Epidermal melanocyte (primary cell): ENCODE data around the gene FERMT3.
A peak's percentile ranks its signal among the peaks of the same experiment; 100 is the strongest.

Source experiments
- DNase-seq: peaks from one replicate; pipeline ENCODE4 v3.0.0; 2011; ENCODE audit warnings: low spot score; ENCODE audit not compliant: insufficient read length

FERMT3 gene

DNA sequence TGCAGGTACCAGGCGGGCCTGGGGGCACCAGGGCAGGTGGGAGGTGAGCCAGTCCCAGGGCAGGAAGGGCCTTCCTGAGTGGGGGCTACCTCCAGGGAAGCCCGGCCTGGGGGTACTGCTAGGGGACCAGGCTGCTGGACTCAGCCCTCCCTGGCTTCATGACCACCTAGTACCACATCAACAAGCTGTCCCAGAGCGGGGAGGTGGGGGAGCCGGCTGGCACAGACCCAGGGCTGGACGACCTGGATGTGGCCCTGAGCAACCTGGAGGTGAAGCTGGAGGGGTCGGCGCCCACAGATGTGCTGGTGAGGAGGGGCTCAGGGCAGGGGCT, 12.8 kb downstream of the FERMT3 start:
- DNase-seq: no peak

DNA sequence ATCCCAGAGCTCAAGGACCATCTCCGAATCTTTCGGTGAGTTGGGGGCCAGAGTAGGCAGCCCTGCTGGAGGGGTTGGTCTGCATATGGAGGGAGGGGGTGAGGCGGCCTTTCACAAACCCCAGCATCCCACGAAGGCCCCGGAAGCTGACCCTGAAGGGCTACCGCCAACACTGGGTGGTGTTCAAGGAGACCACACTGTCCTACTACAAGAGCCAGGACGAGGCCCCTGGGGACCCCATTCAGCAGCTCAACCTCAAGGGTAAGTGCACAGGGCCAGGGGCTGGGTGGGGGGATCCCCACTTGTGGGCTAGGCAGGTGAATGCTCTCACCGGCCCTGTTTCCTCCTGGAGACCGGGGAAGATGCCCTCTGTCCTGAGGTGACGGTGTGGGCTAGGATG, 13.2 kb downstream of the FERMT3 start:
- DNase-seq: no peak

DNA sequence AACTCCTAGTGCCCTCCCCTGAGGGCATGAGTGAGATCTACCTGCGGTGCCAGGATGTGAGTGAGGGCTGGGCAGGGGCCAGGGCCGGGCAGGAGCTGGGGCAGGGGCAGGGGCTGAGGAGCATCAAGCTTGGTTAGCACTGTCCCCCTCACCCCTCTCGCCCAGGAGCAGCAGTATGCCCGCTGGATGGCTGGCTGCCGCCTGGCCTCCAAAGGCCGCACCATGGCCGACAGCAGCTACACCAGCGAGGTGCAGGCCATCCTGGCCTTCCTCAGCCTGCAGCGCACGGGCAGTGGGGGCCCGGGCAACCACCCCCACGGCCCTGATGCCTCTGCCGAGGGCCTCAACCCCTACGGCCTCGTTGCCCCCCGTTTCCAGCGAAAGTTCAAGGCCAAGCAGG, 13.8 kb downstream of the FERMT3 start:
- DNase-seq: no peak

DNA sequence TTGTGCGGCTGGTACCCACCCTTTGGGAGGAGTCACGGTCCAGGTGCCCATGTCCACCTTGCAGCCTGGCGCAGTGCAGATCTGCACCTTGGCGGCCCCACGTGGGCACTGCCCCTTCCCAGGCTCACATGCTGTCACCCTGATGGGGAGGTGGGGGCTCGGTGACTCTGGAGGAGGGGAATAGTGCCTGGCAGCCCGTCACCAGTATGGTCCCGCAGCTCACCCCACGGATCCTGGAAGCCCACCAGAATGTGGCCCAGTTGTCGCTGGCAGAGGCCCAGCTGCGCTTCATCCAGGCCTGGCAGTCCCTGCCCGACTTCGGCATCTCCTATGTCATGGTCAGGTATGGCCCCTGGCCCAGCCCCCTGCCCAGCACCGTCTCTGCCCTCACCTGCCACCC, 14.3 kb downstream of the FERMT3 start:
- DNase-seq: no peak

DNA sequence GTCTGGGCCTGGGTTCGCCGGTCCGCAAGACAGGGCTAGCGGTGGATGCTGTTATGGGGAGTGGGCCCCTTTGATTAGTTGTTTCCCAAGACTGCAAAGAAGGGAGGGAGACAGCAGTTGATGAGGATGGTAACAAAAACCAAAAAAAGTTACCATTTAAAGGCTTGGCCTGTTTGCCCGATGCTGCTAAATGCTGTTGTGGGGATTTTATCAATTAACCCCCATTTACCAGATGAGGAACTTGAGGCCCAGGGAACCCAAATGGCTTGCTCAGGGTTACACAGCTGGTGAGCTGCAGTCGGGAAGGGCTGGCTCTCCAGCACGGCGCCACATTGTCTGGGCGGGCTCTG, 16.1 kb downstream of the FERMT3 start:
- no peak for DNase-seq

DNA sequence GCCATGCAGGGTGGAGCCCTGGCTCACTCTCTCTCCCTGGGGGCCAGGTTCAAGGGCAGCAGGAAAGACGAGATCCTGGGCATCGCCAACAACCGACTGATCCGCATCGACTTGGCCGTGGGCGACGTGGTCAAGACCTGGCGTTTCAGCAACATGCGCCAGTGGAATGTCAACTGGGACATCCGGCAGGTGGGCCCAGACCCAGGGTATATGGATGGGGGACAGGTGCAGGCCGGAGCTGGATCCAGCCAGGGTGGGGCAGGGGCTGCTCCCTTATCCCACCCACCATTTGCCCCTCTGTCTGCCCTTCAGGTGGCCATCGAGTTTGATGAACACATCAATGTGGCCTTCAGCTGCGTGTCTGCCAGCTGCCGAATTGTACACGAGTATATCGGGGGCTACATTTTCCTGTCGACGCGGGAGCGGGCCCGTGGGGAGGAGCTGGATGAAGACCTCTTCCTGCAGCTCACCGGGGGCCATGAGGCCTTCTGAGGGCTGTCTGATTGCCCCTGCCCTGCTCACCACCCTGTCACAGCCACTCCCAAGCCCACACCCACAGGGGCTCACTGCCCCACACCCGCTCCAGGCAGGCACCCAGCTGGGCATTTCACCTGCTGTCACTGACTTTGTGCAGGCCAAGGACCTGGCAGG, 16.6 kb downstream of the FERMT3 start:
- DNase-seq: no peak

DNA sequence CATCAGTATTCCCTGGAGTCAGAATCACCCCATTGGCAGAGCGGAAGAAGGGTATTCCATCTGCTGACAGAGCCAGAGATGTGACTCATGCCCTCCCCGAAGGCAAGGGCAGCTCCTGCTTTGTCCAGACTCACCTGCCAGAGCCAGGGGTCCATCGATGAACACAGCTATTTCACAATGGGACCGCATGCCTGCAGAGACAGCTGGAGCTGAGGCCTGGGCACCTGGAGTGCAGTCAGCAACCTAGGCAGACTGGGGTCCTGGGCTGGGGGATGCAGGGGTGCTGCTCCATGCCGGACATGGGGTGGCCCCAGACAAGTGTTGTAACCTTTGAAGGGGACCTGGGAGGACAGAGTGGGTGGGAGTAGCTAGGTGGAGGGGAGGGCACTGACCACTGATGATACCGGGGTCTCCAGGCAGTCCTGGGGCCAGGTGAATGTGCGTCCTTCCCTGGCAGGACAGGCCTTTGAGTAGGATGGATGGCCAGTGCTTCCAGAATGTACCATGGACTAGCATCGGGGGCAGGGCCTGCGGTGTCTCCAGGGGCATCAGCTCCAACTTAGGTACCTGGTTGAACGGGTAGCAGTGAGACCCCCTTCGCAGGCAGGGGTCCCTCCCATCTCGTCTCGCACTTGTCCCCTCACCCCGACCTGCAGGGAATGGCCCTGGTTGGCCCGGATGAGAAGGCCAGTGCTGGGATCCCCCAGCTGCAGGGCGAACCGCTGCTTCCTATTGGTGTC, 17.8 kb downstream of the FERMT3 start:
- no peak for DNase-seq

DNA sequence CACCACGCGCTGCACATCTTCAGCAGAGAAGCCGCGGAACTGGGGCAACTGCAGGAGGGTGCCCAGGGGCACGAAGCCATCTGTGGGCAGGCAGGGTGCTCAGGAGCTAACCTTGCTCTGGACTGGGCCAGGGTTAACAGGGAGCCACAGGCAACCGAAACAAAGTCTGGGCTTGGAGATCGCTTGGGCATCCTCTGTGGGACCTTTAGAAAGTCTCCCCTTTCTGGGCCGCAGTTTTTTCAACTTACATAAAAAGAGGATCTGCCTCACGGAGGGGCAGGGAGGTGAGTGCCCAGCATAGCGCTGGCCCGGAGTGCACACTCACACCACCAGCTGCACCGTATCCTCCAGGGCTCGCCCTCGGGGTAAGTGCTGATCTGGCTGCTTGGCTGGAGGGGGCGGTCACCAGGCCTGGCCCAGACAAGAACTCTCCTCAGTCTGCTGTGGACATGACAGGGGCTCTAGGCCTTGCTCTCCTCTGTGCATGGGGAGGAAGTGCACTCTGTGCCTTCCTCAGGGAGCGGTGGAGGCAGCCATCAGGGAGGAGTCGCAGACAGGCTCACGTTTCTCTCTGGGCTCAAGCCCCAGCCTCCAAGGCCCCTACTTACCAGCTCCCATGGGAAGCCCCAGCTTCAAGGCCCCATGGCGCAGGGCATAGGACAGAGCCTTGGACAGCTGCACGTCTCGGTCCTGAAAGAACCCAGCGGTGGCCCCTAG, 18.5 kb downstream of the FERMT3 start:
- no peak for DNase-seq

DNA sequence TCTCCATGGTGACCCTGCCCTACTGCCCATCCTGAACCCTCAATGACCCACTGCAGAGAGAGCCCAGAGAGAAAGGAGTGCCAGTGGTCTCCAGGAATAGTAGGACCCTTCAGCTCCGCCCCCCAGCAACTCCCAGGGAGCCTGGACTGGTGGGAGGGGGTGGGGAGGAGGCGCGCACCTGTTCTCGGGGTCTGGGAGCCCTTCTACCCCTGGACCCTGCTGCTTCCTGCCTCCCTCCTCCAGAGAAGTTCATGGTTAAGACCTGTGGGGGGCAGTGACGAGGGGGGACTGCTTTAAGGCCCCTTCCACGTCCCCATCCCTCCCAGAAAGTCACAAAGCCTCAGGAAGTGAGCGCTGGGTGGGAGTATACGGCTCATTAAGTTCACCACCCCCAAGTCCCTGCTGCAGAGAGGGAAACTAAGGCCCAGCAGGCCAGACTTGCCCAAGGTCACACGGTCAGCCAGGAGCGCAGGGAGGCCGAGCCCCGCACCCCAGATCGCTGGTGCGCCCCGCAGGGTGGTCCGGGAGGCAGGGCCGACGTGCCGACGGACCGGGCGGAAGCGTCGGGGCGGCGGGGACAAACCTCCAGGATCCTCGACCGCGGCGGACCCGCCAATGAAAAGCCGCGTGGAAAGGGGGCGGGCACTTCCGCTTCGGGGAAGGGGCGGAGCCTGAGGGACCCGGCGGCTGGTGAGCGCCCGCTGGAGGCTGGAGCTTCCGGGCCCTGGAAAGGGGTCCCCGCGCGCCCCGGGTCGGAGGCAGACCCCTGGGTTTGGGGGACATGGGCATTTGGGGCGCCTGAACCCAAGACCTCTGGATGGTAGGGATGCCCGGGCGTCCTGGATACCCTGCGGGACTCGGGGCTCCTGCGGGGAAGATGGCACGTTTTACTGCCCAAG, 19.3 kb downstream of the FERMT3 start, which contains the start of the genes NUDT22 and TRPT1:
TSS of gene NUDT22 (plus strand) at position 667 of the 899 bp plus-strand sequence. CDS start 379 bp downstream, outside the sequence.
TSS of gene TRPT1 (minus strand) at position 579 of the 899 bp plus-strand sequence. CDS start at position 253, 326 bp downstream.
- DNase-seq: peak; percentile 94

DNA sequence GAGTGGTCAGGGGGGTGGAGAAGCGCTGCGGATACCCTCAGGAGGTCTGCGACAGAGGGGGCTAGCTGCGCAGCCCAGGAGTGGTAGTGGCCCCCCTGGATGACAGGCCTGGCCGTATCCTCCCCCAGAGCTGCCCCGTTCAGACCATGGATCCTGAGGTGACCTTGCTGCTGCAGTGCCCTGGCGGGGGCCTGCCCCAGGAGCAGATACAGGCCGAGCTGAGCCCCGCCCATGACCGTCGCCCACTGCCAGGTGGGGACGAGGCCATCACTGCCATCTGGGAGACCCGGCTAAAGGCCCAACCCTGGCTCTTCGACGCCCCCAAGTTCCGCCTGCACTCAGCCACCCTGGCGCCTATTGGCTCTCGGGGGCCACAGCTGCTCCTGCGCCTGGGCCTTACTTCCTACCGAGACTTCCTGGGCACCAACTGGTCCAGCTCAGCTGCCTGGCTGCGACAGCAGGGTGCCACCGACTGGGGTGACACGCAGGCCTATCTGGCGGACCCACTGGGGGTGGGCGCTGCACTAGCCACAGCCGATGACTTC, 20.1 kb downstream of the FERMT3 start:
- DNase-seq: no peak

DNA sequence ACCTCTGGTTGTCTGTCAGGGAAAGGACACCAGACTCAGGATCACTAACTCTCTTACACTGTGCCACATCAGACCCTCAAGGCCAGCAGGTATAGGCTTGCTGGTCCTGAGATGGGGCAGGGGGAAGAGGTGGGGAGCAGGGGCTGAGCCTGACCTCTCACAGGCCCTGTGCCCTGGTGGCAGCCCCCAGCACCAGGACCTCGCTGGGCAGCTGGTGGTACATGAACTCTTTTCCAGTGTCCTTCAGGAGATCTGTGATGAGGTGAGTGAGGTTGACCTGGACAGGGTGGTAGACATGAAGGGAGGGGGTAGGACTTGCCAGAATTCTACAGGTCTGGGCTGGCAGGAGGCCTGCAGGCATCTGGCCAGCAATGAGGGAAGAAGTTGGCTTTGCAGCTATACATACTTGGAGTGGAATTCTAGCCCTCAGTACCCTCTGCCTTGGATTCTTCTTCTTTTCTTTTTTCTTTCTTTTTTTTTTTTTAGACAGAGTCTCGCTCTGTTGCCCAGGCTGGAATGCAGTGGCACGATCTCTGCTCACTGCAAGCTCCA, 21.0 kb downstream of the FERMT3 start:
- DNase-seq: no peak

DNA sequence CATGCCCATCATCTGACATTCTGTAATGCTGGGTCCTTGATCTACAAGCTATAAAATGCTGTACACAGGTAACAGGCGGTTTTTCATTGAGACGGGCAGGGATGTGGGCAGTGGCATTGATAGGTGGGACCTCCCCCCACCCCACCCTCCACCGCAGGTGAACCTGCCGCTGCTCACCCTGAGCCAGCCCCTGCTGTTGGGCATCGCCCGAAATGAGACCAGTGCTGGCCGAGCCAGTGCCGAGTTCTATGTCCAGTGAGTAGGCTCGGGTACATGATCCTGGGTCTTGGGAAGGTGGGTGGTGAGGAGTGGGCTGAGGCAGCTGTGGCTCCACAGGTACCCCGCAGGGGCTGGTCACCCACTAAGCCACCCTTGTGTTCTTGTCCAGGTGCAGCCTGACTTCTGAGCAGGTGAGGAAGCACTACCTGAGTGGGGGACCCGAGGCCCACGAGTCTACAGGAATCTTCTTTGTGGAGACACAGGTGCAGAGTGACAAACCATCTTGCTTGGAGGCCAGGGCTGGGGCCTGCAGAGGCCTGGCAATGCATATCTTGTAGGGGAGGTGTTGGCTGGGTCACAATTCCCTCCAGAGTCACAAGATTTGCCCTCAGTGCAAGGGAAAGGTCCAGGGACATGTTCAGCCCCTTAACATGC, 22.7 kb downstream of the FERMT3 start:
- no peak for DNase-seq

DNA sequence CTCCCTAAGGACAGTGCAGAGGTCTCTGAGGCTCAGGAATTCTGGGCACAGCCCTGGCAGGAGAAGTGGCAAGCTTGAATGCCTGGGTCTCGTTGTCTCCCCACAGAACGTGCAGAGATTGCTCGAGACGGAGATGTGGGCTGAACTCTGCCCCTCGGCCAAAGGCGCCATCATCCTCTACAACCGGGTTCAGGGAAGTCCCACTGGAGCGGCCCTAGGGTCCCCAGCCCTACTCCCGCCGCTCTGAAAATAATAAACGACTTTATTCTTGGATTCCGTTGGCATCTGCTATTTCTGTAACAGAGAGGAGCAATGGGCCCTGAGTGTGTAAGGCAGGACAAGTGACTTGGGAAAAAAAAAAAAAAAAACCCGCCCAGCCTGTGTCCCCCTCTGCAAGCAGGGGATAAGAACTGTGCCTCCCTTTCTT, 23.2 kb downstream of the FERMT3 start:
- no peak for DNase-seq

DNA sequence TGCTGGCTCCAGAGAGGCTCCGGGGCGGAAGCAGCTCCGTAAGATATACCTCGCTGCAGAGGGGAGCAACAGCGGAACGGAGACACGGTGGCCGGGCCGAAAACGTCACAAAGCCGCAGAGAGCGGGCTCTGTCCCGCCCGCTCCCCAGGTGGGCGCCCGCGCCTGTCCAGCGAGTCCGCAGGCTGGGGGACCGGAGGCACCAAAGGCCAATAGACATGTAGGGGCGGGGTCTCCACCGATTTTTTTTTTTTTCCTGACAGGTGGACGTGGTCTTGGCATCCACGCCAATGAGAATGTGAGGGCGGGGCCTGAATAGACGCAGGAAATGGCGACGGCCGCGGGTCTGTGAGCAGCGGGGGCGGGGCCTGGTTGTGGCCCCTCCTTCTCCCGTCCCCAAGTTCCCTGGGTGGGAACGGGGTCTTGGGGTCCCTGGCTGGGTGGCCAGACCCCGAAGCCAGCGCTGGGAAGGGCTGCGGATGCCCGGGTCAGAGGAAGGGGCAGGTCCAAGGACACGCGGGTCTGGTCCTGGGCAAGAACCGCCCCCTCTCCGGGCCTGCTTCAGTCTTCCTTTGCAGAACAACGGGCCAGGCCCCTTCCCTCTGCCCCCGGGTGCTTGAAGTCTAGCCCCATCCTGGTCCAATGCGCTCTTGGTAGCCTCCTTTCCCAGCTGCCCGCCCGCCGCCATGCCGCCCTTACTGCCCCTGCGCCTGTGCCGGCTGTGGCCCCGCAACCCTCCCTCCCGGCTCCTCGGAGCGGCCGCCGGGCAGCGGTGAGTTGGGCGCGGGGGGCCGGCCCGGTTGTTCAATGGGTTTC, 23.9 kb downstream of the FERMT3 start, which contains the start of gene DNAJC4:
TSS of gene DNAJC4 (plus strand) at position 378 of the 814 bp plus-strand sequence. CDS start at position 685, 307 bp downstream.
- peak; percentile 79 for DNase-seq

DNA sequence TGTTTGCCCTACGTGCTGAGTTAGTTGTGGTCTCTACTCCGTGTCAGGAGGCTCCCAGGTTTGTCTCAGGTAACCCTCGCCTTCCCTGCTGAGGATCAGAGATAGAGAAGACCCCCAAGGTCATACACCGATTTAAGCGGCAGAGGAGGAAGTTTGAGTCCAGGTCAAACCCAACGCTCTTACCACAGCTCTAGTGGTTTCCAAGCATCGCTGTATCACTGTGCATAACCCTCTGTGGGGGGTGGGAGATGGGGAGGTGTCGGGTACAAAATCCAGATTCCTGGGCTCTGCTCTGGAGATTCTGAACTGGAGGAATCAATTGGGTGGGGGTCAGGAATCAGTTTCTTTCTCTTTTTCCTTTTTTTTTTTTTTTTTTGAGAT, 24.5 kb downstream of the FERMT3 start:
- no peak for DNase-seq

DNA sequence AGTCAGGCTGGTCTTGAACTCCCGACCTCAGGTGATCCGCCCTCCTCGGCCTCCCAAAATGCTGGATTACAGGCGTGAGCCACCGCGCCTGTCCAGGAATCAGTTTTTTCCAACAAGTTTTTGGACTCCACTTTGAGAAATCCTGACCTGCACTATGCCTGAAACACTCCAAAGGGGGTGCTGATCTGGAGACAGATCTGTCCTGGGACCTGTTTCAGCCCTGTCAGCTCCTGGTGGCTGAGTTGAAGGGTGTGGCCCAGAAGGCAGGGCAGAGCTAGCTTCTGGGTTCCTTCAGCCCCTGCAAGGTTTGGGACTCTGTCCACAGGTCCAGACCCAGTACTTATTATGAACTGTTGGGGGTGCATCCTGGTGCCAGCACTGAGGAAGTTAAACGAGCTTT, 25.0 kb downstream of the FERMT3 start:
- no peak for DNase-seq

DNA sequence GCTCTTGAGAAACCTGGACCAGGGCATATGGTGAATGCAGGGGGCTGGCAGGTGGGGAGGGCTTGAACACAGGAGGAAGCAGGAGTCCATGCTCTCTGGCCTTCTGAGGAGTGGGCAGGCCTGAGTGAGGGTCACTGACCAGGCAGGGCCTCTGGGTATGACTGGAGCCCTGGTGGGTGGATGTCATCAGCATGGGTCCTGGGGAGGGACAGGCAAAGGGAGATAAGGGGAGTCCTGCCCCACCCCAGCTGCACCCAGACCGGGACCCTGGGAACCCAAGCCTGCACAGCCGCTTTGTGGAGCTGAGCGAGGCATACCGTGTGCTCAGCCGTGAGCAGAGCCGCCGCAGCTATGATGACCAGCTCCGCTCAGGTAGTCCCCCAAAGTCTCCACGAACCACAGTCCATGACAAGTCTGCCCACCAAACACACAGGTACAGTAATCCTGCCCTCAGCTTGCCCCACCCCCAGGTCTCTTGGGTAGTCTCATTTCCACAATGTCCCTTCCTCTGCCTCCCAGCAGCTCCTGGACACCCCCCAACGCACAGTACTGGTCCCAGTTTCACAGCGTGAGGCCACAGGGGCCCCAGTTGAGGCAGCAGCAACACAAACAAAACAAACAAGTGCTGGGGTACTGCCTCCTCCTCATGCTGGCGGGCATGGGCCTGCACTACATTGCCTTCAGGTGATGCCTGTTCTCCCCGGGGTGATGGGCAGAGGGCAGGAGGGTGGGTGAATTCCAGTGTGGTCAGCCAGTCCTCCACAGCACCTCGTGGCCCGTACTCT, 25.9 kb downstream of the FERMT3 start:
- no peak for DNase-seq

DNA sequence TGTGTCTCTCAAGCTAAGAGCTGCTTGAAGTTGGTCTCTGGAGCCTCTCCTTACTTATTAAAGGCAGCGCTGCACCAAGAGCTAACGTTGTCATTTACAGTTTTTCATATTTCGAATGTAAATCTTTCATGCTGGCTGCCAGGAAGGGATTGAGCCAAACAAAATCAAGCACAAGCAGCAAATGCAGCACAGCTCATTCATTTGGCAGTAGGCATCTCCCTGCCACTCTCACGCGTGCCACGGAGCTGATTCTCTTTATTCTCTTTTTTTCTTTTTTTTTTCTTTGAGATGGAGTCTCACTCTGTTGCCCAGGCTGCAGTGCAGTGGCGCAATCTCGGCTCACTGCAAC, 26.4 kb downstream of the FERMT3 start:
- no peak for DNase-seq
